H9 (cell line): ENCODE results near the gene WSCD1. TPM values are rescaled to one million over a fixed set of nuclear protein-coding genes. Genes with fewer than 3 reads are reported as not detected.

Source experiments
- DNase-seq: peaks from one replicate; pipeline ENCODE4 v3.0.0-alpha.2; 2017
- H2AFZ ChIP-seq: one replicate; pipeline ENCODE4 v1.6.1; 2013; ENCODE audit warnings: mild to moderate bottlenecking, low read length, control low read depth, moderate library complexity
- H2AK5ac ChIP-seq: 2 replicates; pipeline ENCODE4 v1.6.1; 2013; ENCODE audit warnings: low read length, control low read depth, mixed read lengths; ENCODE audit not compliant: insufficient read length
- H2BK120ac ChIP-seq: one replicate; pipeline ENCODE4 v1.6.1; 2013; ENCODE audit warnings: low read depth, mild to moderate bottlenecking, low read length, control low read depth, inconsistent platforms; ENCODE audit not compliant: poor library complexity, severe bottlenecking
- H2BK12ac ChIP-seq: 2 replicates; pipeline ENCODE4 v1.6.1; 2013; ENCODE audit warnings: low read length, control low read depth, mixed read lengths, low read depth; ENCODE audit not compliant: insufficient read length
- H2BK15ac ChIP-seq: 2 replicates; pipeline ENCODE4 v1.6.1; 2013; ENCODE audit warnings: low read depth, low read length, control low read depth
- H2BK20ac ChIP-seq: one replicate; pipeline ENCODE4 v1.6.1; 2013; ENCODE audit warnings: low read depth, mild to moderate bottlenecking, low read length, control low read depth, inconsistent platforms; ENCODE audit not compliant: poor library complexity, severe bottlenecking
- H2BK5ac ChIP-seq: 2 replicates; pipeline ENCODE4 v1.6.1; 2013; ENCODE audit warnings: low read length, control low read depth, mixed read lengths; ENCODE audit not compliant: insufficient read length
- H3K14ac ChIP-seq: 2 replicates; pipeline ENCODE4 v1.6.1; 2013; ENCODE audit warnings: low read length, control low read depth; ENCODE audit not compliant: insufficient read depth
- H3K18ac ChIP-seq: 2 replicates; pipeline ENCODE4 v1.6.1; 2013; ENCODE audit warnings: low read depth, mild to moderate bottlenecking, mixed read lengths, low read length, control low read depth; ENCODE audit not compliant: insufficient read length
- H3K23ac ChIP-seq: 2 replicates; pipeline ENCODE4 v1.6.1; 2013; ENCODE audit warnings: low read length, control low read depth, mixed read lengths, low read depth; ENCODE audit not compliant: insufficient read length
- H3K23me2 ChIP-seq: 2 replicates; pipeline ENCODE4 v1.6.1; 2013; ENCODE audit warnings: low read depth, mild to moderate bottlenecking, mixed read lengths, low read length, control low read depth; ENCODE audit not compliant: insufficient read length, poor library complexity, severe bottlenecking
- H3K27ac ChIP-seq: 2 replicates; pipeline ENCODE4 v1.5.1; 2013; ENCODE audit warnings: low read length, control low read depth, mixed read lengths, low read depth; ENCODE audit not compliant: insufficient read length
- H3K27me3 ChIP-seq: 2 replicates; pipeline ENCODE4 v1.6.1; 2013; ENCODE audit warnings: low read length, control low read depth, inconsistent platforms; ENCODE audit not compliant: insufficient read depth
- H3K4ac ChIP-seq: 2 replicates; pipeline ENCODE4 v1.6.1; 2013; ENCODE audit warnings: low read depth, mild to moderate bottlenecking, control low read depth, inconsistent platforms, low read length, moderate library complexity
- H3K4me1 ChIP-seq: 2 replicates; pipeline ENCODE4 v1.6.1; 2013; ENCODE audit warnings: low read length, control low read depth, inconsistent platforms; ENCODE audit not compliant: insufficient read depth
- H3K4me2 ChIP-seq: 2 replicates; pipeline ENCODE4 v1.6.1; 2013; ENCODE audit warnings: low read length, control low read depth, mixed read lengths; ENCODE audit not compliant: insufficient read length, insufficient read depth
- H3K56ac ChIP-seq: 2 replicates; pipeline ENCODE4 v1.6.1; 2013; ENCODE audit warnings: low read depth, mild to moderate bottlenecking, mixed read lengths, low read length, control low read depth; ENCODE audit not compliant: insufficient read length
- H3K79me1 ChIP-seq: 2 replicates; pipeline ENCODE4 v1.6.1; 2013; ENCODE audit warnings: low read depth, mild to moderate bottlenecking, moderate library complexity, low read length, control low read depth, inconsistent platforms; ENCODE audit not compliant: insufficient read depth, poor library complexity, severe bottlenecking
- H3K79me2 ChIP-seq: 2 replicates; pipeline ENCODE4 v1.6.1; 2013; ENCODE audit warnings: low read length, control low read depth, inconsistent platforms; ENCODE audit not compliant: insufficient read depth
- H3K9ac ChIP-seq: 2 replicates; pipeline ENCODE4 v1.6.1; 2013; ENCODE audit warnings: low read length, control low read depth, mixed read lengths; ENCODE audit not compliant: insufficient read length; ENCODE audit errors: extremely low read depth
- H3K9me3 ChIP-seq: one replicate; pipeline ENCODE4 v1.6.1; 2013; ENCODE audit warnings: low read depth, low read length, inconsistent platforms; ENCODE audit not compliant: control insufficient read depth
- H3T11ph ChIP-seq: one replicate; pipeline ENCODE4 v1.6.1; 2013; ENCODE audit warnings: mild to moderate bottlenecking, low read length, control low read depth, inconsistent platforms
- H4K20me1 ChIP-seq: one replicate; pipeline ENCODE4 v1.6.1; 2013; ENCODE audit not compliant: control insufficient read depth, insufficient read length, insufficient read depth
- H4K5ac ChIP-seq: 2 replicates; pipeline ENCODE4 v1.6.1; 2013; ENCODE audit warnings: low read depth, mild to moderate bottlenecking, mixed read lengths, low read length, control low read depth; ENCODE audit not compliant: insufficient read length
- H4K8ac ChIP-seq: replicated peaks from 2 replicates; pipeline ENCODE4 v1.6.1; 2013; ENCODE audit warnings: low read length, control low read depth, mixed read lengths, low read depth; ENCODE audit not compliant: insufficient read length
- H4K91ac ChIP-seq: 2 replicates; pipeline ENCODE4 v1.6.1; 2013; ENCODE audit warnings: low read depth, mild to moderate bottlenecking, moderate library complexity, mixed read lengths, low read length, control low read depth; ENCODE audit not compliant: insufficient read length
- H3K27ac Mint-ChIP-seq, 3 experiments: 2 replicates in 2 of 3; 3 replicates in 1 of 3; pipeline ENCODE4 v1.8.0; 2020 to 2021; ENCODE audit warnings: mixed read lengths in 3 of 3, mild to moderate bottlenecking in 1 of 3, moderate library complexity in 1 of 3
- H3K27me3 Mint-ChIP-seq: 2 replicates; pipeline ENCODE4 v1.8.0; 2021; ENCODE audit warnings: low read depth, mild to moderate bottlenecking, moderate library complexity, mixed read lengths
- H3K36me3 Mint-ChIP-seq, 3 experiments: 2 replicates in 2 of 3; 3 replicates in 1 of 3; pipeline ENCODE4 v1.8.0; 2020 to 2021; ENCODE audit warnings: low read depth in 3 of 3, mixed read lengths in 3 of 3; ENCODE audit not compliant: insufficient read depth in 1 of 3
- H3K4me1 Mint-ChIP-seq, 2 experiments: 2 replicates each; pipeline ENCODE4 v1.8.0; 2020; ENCODE audit warnings: mixed read lengths in 2 of 2
- H3K4me3 Mint-ChIP-seq, 2 experiments: 2 replicates in 1 of 2; 3 replicates in 1 of 2; pipeline ENCODE4 v1.8.0; 2020 to 2021; ENCODE audit warnings: mild to moderate bottlenecking in 2 of 2, mixed read lengths in 2 of 2, moderate library complexity in 1 of 2
- H3K9me3 Mint-ChIP-seq, 2 experiments: 2 replicates in 1 of 2; 3 replicates in 1 of 2; pipeline ENCODE4 v1.8.0; 2020; ENCODE audit warnings: mild to moderate bottlenecking in 2 of 2, mixed read lengths in 2 of 2, moderate library complexity in 1 of 2
- CTCF ChIP-seq: fragments of 200-600 bp; sonication (generic); conservative IDR thresholded peaks from 3 replicates; pipeline ENCODE4 v1.8.0; 2021; ENCODE audit warnings: antibody characterized with exemption, mild to moderate bottlenecking
- WGBS: extraction: QIAGEN DNeasy Blood & Tissue Kit; methylation state at CpG from one replicate; pipeline ENCODE4 v1.1.7; 2013; ENCODE audit warnings: missing lambda C conversion rate, low lambda C conversion rate, mixed read lengths; ENCODE audit not compliant: insufficient read length; ENCODE audit errors: extremely low coverage; 5-methylcytosine and 5-hydroxymethylcytosine counted together
- total RNA-seq: library from RNA; stranded (reverse); gene quantifications from 2 replicates; pipeline ENCODE4 v1.2.1, GENCODE V29; 2021

Gene WSCD1
- total RNA-seq, 1 experiment from 2014 or later: 33.6 TPM

GRCh38 chr17:6021011-6021400, 49.2 kb upstream of the WSCD1 start:
- H3K4me2 ChIP-seq: no peak overlapping the region
- H2BK120ac ChIP-seq: no peak overlapping the region
- no peak overlapping the region for H3K18ac ChIP-seq
- no peak overlapping the region for H2BK5ac ChIP-seq
- no peaks in the 10 kb centered on the region for H3K27me3 ChIP-seq
- H3K9me3 ChIP-seq: no peaks in the 10 kb centered on the region
- no peak overlapping the region for H2BK15ac ChIP-seq
- no peak overlapping the region for H3K9ac ChIP-seq
- no peak overlapping the region for H3K4ac ChIP-seq
- Mint-ChIP-seq H3K4me1 (peaks cover 20 to 21% of the 10 kb centered on the region in 2 experiments), H3K27ac (no peak overlapping the region), H3K9me3 (peaks cover 2 to 3% of the 10 kb centered on the region in 2 experiments; a peak in 2 of 5 replicates), H3K4me3 (no peak overlapping the region), H3K27me3 (no peaks in the 10 kb centered on the region), H3K36me3 (peaks cover 0 to 4% (median 0%) of the 10 kb centered on the region in 3 experiments; a peak in 1 of 7 replicates)
- H2BK20ac ChIP-seq: no peak overlapping the region
- H3T11ph ChIP-seq: no peak overlapping the region
- no peaks in the 10 kb centered on the region for H3K23me2 ChIP-seq
- no peak overlapping the region for H2AFZ ChIP-seq
- no CpG with 5 or more reads among the region's 5 CpGs for WGBS
- H4K5ac ChIP-seq: no peak overlapping the region
- no peak overlapping the region for H3K14ac ChIP-seq
- H4K8ac ChIP-seq: no peak overlapping the region
- no peak overlapping the region for H2BK12ac ChIP-seq
- no peak overlapping the region for H3K56ac ChIP-seq
- no peak overlapping the region for H3K27ac ChIP-seq
- no peak for TF ChIP-seq CTCF
- H2AK5ac ChIP-seq: no peak overlapping the region
- no peaks in the 10 kb centered on the region for H4K20me1 ChIP-seq
- no peak overlapping the region for H3K23ac ChIP-seq
- no peak for DNase-seq
- H3K4me1 ChIP-seq: no peaks in the 10 kb centered on the region
- no peaks in the 10 kb centered on the region for H3K79me2 ChIP-seq
- no peaks in the 10 kb centered on the region for H3K79me1 ChIP-seq
- H4K91ac ChIP-seq: no peak overlapping the region
